HL-60 (cell line): ENCODE data around the gene PTPRF.

ENCODE experiments used
- DNase-seq, 2 experiments: peaks; one replicate each; pipeline ENCODE4 v3.0.0-alpha.2; 2010 to 2020; ENCODE audit warnings: low read depth in 1 of 2, low spot score in 1 of 2
- H3K27ac ChIP-seq: fragments of 250-450 bp; sonication (Bioruptor Pico); replicated peaks from 2 replicates; pipeline ENCODE4 v1.5.1; 2020; ENCODE audit warnings: mild to moderate bottlenecking, moderate library complexity
- H3K27me3 ChIP-seq: fragments of 250-450 bp; sonication (Bioruptor Pico); 2 replicates; pipeline ENCODE4 v1.5.1; 2021; ENCODE audit warnings: mild to moderate bottlenecking, moderate library complexity; ENCODE audit not compliant: insufficient read depth, poor library complexity, severe bottlenecking
- H3K4me3 ChIP-seq: replicated peaks from 2 replicates; pipeline ENCODE4 v1.5.1; 2011; ENCODE audit warnings: mild to moderate bottlenecking, control low read depth, low read length; ENCODE audit not compliant: insufficient read depth
- CTCF ChIP-seq: IDR thresholded peaks from one replicate; pipeline ENCODE4 v1.5.1; 2011; ENCODE audit warnings: low read length, control low read depth, inconsistent platforms; ENCODE audit not compliant: insufficient read depth
- GABPA ChIP-seq: IDR thresholded peaks from 2 replicates; pipeline ENCODE4 v1.6.1; 2012; ENCODE audit warnings: low read depth
- POLR2AphosphoS5 ChIP-seq: IDR thresholded peaks from 2 replicates; pipeline ENCODE4 v1.6.1; 2012; ENCODE audit warnings: low read depth
- REST ChIP-seq: IDR thresholded peaks from 2 replicates; pipeline ENCODE4 v1.6.1; 2012; ENCODE audit warnings: low read depth; ENCODE audit not compliant: insufficient replicate concordance
- SPI1 ChIP-seq: IDR thresholded peaks from 2 replicates; pipeline ENCODE4 v1.6.1; 2012; ENCODE audit warnings: low read depth, mild to moderate bottlenecking, borderline replicate concordance

PTPRF gene

GRCh38 chr1:43651188-43651587, 120.5 kb downstream of the PTPRF start:
- Histone ChIP-seq H3K4me3 (peak overlapping the region; percentile 94), H3K27me3 (no peaks in the 10 kb centered on the region), H3K27ac (peak overlapping the region; percentile 89)
- DNase-seq: no peak
- TF ChIP-seq CTCF (no peak), SPI1 (no peak), GABPA (no peak), POLR2AphosphoS5 (no peak), REST (no peak)

DNA sequence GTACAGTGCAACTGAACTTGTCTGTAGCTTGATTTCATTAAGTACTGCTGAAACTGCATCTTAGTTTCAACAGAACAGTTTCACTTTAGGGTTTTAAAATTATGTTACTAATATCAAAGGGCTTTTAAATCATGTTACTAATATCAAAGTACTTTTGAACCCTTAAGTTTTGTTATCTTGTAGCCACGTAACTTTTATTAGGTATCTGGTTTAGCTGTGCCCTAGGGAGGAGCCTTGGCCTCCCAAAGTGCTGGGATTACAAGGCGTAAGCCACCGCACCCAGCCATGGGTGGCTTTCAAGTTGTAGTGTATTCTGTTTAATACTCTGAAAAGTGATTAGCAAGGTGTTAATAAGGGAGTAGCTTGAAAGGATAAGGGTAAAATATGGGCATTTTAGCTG, 121.2 kb downstream of the PTPRF start:
- no peaks in the 10 kb centered on the region for H3K27me3 ChIP-seq
- TF ChIP-seq POLR2AphosphoS5 (no peak), SPI1 (no peak), GABPA (no peak), REST (no peak), CTCF (no peak)
- no peak for DNase-seq
- H3K27ac ChIP-seq: peak overlapping the region; percentile 89; the same call in 1 of the 2 replicates
- peak overlapping the region; percentile 94 for H3K4me3 ChIP-seq

GRCh38 chr1:43653339-43653738, 122.7 kb downstream of the PTPRF start:
- Histone ChIP-seq H3K27ac (no peak overlapping the region), H3K4me3 (no peak overlapping the region), H3K27me3 (no peaks in the 10 kb centered on the region)
- TF ChIP-seq GABPA (no peak), CTCF (peak; percentile 17)
- peak in 1 of 2 experiments; percentile 57 for DNase-seq

GRCh38 chr1:43653893-43654292, 123.2 kb downstream of the PTPRF start:
- TF ChIP-seq SPI1: peak; percentile 84
- TF ChIP-seq POLR2AphosphoS5: no peak
- no peak for TF ChIP-seq CTCF
- no peak for TF ChIP-seq REST
- no peak for TF ChIP-seq GABPA

More at GRCh38 chr1:43653893-43654292, 123.2 kb downstream of the PTPRF start:
- H3K4me3 ChIP-seq: no peak overlapping the region
- H3K27me3 ChIP-seq: no peaks in the 10 kb centered on the region
- peak in 1 of 2 experiments; percentile 63 for DNase-seq
- no peak overlapping the region for H3K27ac ChIP-seq
